Measurements from ENCODE around the gene PLGRKT.

PLGRKT gene

DNA sequence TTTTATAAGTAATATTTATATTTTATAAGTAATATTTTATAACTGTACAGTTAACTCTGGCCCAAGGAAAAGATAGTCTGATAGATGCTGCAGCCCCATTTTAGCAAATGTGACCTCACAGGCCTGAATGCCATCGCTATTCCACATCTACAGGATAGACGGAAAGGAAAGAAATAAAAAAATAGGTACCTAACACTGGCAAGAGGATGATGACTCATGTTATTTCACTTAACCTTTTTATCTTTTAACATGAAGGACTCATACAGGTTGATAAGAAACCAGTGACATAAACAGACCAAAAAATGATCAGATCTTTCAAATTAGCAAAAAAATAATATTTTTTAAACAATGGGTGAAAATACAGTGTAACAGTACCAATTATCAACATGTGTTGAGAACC, 15.3 kb upstream of the PLGRKT start:
- in situ Hi-C loops (cut with HindIII; ENCODE audit: low sequenced_read_pairs): no loop called here

- in situ Hi-C loops (cut with HindIII; ENCODE audit: low sequenced_read_pairs): no loop called here
These were observed 14.5 kb upstream of the PLGRKT start for GRCh38 chr9:5452286-5452609.

GRCh38 chr9:5450359-5451091, 12.8 kb upstream of the PLGRKT start, which contains the start of gene CD274:
Gene CD274, plus strand, starts transcription at chr9:5450542. Its CDS starts 5,572 bp downstream, at chr9:5456114.
- in situ Hi-C loops (cut with HindIII; ENCODE audit: low sequenced_read_pairs): no loop called here

DNA sequence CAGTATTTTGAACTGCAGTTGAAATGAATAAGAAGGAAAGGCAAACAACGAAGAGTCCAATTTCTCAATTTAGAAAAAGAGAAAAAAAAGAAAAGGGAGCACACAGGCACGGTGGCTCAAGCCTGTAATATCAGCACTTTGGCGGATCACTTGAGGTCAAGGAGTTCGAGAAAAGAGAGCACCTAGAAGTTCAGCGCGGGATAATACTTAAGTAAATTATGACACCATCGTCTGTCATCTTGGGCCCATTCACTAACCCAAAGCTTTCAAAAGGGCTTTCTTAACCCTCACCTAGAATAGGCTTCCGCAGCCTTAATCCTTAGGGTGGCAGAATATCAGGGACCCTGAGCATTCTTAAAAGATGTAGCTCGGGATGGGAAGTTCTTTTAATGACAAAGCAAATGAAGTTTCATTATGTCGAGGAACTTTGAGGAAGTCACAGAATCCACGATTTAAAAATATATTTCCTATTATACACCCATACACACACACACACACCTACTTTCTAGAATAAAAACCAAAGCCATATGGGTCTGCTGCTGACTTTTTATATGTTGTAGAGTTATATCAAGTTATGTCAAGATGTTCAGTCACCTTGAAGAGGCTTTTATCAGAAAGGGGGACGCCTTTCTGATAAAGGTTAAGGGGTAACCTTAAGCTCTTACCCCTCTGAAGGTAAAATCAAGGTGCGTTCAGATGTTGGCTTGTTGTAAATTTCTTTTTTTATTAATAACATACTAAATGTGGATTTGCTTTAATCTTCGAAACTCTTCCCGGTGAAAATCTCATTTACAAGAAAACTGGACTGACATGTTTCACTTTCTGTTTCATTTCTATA, 12.0 kb upstream of the PLGRKT start:
- in situ Hi-C loops (cut with HindIII; ENCODE audit: low sequenced_read_pairs): loop anchor here (10.0 kb wide), 2 partner anchors 105 to 265 kb away; partner anchors contain the start of gene INSL6

DNA sequence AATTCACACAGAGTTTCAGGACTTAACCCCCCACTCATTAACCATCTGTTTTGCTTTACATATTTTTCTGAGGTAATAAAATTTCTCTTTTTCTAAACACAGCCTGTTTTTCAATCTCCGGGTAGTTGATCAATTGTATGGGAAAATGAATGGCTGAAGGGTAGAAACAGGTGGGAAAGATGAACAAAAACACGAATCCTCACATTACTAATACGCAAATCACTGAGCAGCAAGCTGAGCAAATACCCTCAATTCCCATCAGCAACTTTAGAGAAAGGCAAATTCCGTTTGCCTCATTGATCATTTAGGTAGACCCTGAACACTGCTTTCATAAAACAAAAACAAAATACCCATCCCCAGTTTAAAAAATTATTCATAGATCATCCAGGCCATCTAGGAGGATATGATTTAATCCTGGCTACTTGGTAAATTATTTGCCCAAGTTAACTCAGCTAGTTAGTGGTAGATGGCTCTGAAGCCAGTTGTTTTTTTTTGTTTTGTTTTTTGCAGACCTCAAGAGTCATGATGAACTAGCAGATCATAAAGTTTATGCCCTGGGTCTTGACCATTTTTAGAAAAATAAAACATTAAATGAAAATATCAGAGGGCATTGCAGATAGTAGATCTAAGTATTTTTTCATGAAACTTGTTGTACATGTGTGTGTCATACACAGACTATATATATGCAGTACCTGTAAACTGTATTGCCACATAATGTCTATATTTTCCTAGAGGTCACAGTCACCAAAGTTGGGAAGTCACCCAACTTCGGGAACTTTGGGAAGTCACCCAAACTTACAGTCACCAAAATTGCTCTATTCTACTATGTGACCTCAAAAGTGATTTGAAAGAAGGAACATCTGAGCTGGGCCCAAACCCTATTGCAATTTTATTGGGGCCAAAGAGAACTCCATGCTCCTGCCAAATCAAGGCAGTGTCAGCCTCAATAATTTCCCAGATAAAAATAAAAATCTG, 11.0 kb upstream of the PLGRKT start:
- in situ Hi-C loops (cut with HindIII; ENCODE audit: low sequenced_read_pairs): loop anchor here (10.0 kb wide), 2 partner anchors 106 to 264 kb away; partner anchors contain the start of gene INSL6

- in situ Hi-C loops (cut with HindIII; ENCODE audit: low sequenced_read_pairs): loop anchor here (10.0 kb wide), 2 partner anchors 107 to 263 kb away; partner anchors contain the start of gene INSL6
These were observed 10.3 kb upstream of the PLGRKT start for GRCh38 chr9:5448016-5448415.

DNA sequence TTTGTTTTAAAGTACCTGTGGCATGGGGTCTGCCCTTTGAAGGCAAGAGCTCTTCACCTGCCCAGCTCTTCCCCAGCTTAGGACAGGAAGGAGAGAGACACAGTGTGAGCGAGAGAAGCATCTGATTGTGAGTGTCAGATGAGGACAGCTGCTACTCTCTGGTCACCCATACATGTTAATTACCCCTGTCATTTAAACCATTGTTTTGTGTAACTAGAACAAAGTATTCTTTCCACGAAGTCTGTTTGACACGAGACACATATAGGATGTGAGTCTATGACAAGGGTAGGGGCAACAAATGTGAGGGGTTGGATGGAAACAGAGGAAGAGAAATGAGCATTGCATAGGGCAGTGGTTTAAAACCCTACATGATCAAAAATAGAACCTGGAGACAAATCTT, 9.6 kb upstream of the PLGRKT start:
- in situ Hi-C loops (cut with HindIII; ENCODE audit: low sequenced_read_pairs): loop anchor here (10.0 kb wide), 2 partner anchors 107 to 263 kb away; partner anchors contain the start of gene INSL6

DNA sequence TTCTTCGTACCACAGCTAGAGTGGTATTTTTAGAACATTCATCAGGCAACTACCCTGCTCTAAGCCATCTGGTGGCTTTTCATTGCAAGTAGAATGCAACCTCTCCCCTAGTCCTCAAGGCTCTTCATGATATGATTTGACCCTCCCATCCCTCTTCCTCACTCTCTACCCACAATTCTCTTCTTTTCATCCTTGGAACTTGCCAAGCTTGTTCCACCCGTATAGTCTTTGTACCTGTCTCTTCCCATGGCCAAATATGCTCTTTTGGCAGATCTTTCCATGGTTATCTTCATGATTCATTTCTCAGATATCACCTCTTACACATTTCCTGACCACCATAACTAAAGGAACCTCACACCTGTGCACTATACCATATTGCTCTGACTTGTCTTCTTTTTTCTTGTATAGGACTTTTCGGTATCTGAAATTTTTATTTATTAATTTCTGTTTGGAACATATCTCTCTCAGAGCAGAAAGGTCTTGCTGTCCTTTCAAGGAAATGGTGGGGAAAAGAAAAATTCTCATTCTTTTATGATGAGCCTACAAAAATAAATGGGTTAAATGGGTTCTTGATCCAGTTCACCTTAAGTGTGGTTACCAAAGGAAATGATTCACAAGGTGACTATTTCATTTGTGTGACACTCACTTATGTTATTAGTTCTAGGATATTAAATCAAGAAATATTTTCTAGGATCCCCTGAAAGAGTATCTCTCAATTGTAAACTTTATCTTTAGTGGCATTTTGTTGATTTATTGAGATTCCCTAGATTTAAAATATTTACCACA, 8.9 kb upstream of the PLGRKT start:
- in situ Hi-C loops (cut with HindIII; ENCODE audit: low sequenced_read_pairs): loop anchor here (10.0 kb wide), 2 partner anchors 108 to 262 kb away; partner anchors contain the start of gene INSL6

DNA sequence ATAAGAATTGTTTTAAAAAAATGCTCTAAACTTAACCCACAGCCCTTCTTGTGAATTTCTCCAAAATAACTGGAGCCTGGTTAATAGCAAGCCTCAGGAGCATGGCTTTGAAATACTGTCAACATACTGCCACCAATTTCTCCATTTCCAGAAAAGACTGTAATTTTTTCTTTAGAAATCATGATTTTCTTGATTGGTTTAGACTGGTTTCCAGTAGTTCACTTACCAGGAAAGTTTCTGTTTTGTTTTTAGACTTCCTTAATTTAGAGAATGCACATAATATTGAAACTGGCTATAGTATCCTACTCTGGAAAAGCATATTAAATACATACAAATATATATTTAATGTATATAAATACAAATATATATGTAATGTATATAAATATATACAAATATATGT, 8.2 kb upstream of the PLGRKT start:
- in situ Hi-C loops (cut with HindIII; ENCODE audit: low sequenced_read_pairs): loop anchor here (10.0 kb wide), 2 partner anchors 109 to 261 kb away; partner anchors contain the start of gene INSL6

DNA sequence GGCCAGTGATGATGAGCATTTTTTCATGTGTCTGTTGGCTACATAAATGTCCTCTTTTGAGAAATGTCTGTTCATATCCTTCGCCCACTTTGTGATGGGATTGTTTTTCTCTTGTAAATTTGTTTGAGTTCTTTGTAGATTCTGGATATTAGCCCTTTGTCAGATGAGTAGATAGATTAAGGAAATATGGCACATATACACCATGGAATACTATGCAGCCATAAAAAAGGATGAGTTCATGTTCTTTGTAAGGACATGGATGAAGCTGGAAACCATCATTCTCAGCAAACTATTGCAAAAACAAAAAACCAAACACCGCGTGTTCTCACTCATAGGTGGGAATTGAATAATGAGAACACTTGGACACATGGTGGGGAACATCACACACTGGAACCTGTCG, 7.4 kb upstream of the PLGRKT start:
- in situ Hi-C loops (cut with HindIII; ENCODE audit: low sequenced_read_pairs): loop anchor here (10.0 kb wide), 2 partner anchors 110 to 260 kb away; partner anchors contain the start of gene INSL6

DNA sequence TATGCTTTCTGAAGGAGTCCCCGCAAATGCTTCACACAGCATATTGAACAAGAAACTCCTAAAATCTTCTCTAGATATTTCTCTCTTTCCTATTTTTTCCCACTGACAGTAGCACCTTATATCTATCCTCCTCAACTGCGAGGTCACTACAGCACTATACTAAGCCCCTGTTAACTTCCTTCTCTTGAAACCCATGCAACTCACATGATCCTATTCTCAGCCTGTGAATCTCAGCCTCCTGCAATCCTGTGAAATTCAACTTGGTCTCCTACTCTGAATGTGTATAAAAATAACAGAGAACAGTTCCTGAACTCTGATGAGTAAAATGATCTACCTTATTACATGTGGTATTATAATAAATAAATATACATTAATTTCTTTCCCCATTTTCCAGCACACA, 6.1 kb upstream of the PLGRKT start:
- in situ Hi-C loops (cut with HindIII; ENCODE audit: low sequenced_read_pairs): loop anchor here (5.0 to 10.0 kb wide), 3 partner anchors 67 to 259 kb away; partner anchors contain the start of gene INSL6

- in situ Hi-C loops (cut with HindIII; ENCODE audit: low sequenced_read_pairs): loop anchor here (5.0 to 10.0 kb wide), 3 partner anchors 65 to 258 kb away; partner anchors contain the start of gene INSL6
These were observed 4.8 kb upstream of the PLGRKT start for GRCh38 chr9:5442400-5443011.

DNA sequence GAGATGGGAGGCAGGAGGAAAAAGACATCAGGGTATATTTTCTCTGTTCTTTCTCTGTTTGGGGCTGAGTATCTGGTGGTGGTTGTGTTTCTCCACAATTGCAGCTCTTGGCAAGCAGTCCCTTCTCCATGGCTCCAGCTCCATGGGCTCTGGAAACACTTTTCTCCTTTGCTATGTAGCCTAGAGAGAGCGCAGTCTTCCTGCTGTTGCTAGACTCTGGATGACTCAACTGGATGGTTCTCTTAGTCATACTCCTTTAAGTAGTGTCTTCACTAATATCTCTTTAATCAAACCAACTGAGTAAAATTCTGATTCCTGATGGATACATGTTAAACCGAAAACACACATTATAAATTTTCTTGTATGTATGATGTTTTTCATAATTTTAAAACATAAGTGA, 3.3 kb upstream of the PLGRKT start:
- in situ Hi-C loops (cut with HindIII; ENCODE audit: low sequenced_read_pairs): loop anchor here (5.0 to 10.0 kb wide), 3 partner anchors 64 to 256 kb away; partner anchors contain the start of gene INSL6

GRCh38 chr9:5440426-5440825, 2.7 kb upstream of the PLGRKT start:
- in situ Hi-C loops (cut with HindIII; ENCODE audit: low sequenced_read_pairs): loop anchor here (5.0 to 10.0 kb wide), 3 partner anchors 63 to 256 kb away; partner anchors contain the start of gene INSL6

DNA sequence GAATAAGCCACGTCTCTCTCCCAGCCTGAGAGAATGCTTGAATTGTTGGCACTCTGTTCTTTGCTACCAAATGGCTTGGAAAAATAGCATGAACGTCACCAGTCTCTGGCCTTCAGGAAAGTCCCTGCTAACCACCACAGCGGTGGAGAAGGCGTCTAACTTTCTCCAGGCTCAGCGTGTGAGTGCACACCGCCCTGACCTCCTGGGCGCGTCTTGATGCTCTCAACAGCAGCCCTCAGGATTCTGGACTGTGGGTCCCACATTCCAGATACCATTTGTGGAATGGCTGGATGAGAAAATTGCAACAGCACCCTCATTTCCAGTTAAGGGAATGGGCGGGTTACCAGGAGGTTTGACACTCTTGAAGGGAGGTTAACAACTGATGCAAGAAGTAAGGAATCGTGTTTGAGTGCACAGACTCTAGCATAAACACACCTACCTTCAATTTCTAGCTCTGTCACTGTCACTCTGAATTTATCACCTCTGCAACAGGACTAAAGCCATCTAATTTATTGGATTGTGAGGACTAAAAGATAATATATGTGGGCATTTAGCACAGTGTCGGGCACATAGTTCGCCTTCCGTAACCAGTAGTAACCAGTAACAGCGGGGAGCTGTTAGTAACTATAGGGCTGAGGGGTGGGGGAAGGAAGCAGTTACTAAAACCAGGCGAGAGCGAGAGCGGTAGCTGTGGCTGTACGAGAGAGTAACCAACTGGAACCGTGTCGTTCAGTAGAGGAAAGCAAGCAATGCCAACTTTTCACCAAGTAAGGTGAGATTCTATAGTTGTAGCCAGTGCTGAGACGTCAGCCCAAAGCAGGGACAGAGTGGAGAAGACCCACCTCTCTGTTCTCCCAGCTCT, 807 bp upstream of the PLGRKT start:
- in situ Hi-C loops (cut with HindIII; ENCODE audit: low sequenced_read_pairs): no loop called here

GRCh38 chr9:5436441-5436840, 1.3 kb downstream of the PLGRKT start:
- in situ Hi-C loops (cut with HindIII; ENCODE audit: low sequenced_read_pairs): no loop called here

DNA sequence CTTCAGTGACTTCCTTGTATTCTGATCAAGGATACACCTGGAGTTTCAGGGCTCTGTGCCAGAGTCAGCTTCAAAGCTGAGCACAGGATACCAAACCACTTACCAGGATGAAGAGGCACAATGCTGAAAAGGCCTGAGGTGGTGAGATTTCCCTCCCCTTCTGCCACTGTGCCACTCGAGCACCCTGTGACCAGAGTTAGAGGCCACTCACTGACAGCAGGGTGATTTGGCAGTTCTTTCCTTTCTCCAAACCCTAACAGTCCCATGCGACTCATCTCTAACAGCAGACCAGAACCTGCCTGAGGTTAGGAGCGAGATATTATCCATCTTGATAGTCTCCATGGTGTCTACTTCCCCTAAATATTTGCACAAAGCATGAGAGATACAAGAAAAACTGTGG, 1.8 kb downstream of the PLGRKT start:
- in situ Hi-C loops (cut with HindIII; ENCODE audit: low sequenced_read_pairs): no loop called here
